Cardiac muscle cell (in vitro differentiated cells and primary cell): ENCODE measurements around the gene ATAD2B. TPM values are rescaled to one million over a fixed set of nuclear protein-coding genes. Genes with fewer than 3 reads are reported as not detected.
"Not testable (repeated sequence)": the region's sequence is repeated elsewhere in the genome, so short reads cannot be mapped to it uniquely, and the experiment has no call there.

Experiments
- DNase-seq, 2 donors: peaks; one replicate each; pipeline versions ENCODE4 v3.0.0 to v3.0.0-alpha.2; 2010 to 2017; ENCODE audit warnings: low read depth in 1 of 2, low spot score in 1 of 2
- H3K27ac ChIP-seq: fragments of 200-600 bp; sonication (generic); 2 replicates; pipeline ENCODE4 v1.5.1; 2016
- H3K27me3 ChIP-seq: fragments of 200-600 bp; sonication (generic); 2 replicates; pipeline ENCODE4 v1.6.0; 2016; ENCODE audit warnings: control low read depth
- H3K36me3 ChIP-seq: fragments of 200-600 bp; sonication (generic); 2 replicates; pipeline ENCODE4 v1.5.1; 2016; ENCODE audit warnings: control low read depth
- H3K4me1 ChIP-seq: fragments of 200-600 bp; sonication (generic); 2 replicates; pipeline ENCODE4 v1.8.1; 2017; ENCODE audit warnings: low read depth, mild to moderate bottlenecking, mixed run types
- H3K4me3 ChIP-seq: fragments of 200-600 bp; sonication (generic); 2 replicates; pipeline ENCODE4 v1.5.1; 2016; ENCODE audit warnings: mild to moderate bottlenecking
- H3K9me3 ChIP-seq: fragments of 200-600 bp; sonication (generic); 2 replicates; pipeline ENCODE4 v1.5.1; 2017; ENCODE audit warnings: low read depth, mild to moderate bottlenecking, control low read depth
- polyA plus RNA-seq: library from polyadenylated mRNA; unstranded; fragments of >200 nt; fragmentation: Nextera tagmentation; extraction: Ambion mirVana; gene quantifications from 2 replicates; pipeline ENCODE4 v1.2.1, GENCODE V29; 2016
- total RNA-seq: library from RNA; depleted of rRNA; stranded (reverse); fragments of >200 nt; gene quantifications from 2 replicates; pipeline ENCODE4 v1.2.3, GENCODE V29; 2016
- TF ChIP-seq, protein P1 (sequence below): IDR thresholded peaks from 2 replicates; pipeline ENCODE4 v1.5.1; 2012; ENCODE audit warnings: low read depth, mild to moderate bottlenecking, low read length

The ATAD2B gene
- total and polyA plus RNA-seq, 2 experiments from 2014 or later: 10.7 to 17.2 TPM

DNA sequence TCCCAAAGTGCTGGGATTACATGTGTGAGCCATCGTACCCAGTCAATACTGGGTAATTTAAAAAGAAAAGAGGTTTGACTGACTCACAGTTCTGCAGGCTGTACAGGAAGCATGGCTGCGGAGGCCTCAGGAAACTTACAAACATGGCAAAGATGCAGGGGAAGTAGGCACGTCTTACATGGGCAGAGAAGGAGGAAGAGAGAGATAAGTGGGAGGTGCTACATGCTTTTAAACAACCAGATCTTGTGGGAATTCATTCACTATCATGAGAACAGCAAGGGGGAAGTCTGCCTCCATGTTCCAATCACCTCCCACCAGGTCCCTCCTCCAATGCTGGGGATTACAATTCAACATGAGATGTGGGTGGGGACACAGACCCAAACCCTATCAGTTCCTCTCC lies 192.5 kb downstream of the ATAD2B start:
- no peak overlapping the region for H3K27ac ChIP-seq
- no peaks in the 10 kb centered on the region for H3K9me3 ChIP-seq
- no peaks in the 10 kb centered on the region for H3K27me3 ChIP-seq
- TF ChIP-seq, protein P1, sequence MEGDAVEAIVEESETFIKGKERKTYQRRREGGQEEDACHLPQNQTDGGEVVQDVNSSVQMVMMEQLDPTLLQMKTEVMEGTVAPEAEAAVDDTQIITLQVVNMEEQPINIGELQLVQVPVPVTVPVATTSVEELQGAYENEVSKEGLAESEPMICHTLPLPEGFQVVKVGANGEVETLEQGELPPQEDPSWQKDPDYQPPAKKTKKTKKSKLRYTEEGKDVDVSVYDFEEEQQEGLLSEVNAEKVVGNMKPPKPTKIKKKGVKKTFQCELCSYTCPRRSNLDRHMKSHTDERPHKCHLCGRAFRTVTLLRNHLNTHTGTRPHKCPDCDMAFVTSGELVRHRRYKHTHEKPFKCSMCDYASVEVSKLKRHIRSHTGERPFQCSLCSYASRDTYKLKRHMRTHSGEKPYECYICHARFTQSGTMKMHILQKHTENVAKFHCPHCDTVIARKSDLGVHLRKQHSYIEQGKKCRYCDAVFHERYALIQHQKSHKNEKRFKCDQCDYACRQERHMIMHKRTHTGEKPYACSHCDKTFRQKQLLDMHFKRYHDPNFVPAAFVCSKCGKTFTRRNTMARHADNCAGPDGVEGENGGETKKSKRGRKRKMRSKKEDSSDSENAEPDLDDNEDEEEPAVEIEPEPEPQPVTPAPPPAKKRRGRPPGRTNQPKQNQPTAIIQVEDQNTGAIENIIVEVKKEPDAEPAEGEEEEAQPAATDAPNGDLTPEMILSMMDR: no peak
- DNase-seq: no peak
- H3K4me3 ChIP-seq: no peak overlapping the region
- no peaks in the 10 kb centered on the region for H3K4me1 ChIP-seq
- H3K36me3 ChIP-seq: no peaks in the 10 kb centered on the region

DNA sequence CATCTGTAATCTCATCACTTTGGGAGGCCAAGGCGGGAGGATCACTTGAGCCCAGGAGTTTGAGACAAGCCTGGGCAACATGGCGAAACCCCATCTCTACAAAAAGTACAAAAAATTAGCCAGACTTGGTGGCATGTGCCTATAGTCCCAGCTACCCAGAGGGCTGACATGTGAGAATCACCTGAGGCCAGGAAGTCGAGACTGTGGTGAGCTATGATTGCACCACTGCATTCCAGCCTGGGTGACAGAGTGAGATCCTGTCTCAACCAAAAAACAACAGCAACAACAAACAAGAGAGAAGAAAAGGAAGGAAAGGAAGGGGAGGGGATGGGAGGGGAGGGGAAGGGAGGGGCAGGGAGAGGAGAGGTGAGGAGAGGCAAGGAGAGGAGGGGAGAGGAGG lies 203.9 kb downstream of the ATAD2B start:
- H3K9me3 ChIP-seq, H3K27me3 ChIP-seq, H3K4me3 ChIP-seq, H3K4me1 ChIP-seq, DNase-seq, H3K27ac ChIP-seq, H3K36me3 ChIP-seq: not testable (repeated sequence)

GRCh38 chr2:23722255-23722654 lies 204.7 kb downstream of the ATAD2B start:
- no peaks in the 10 kb centered on the region for H3K9me3 ChIP-seq
- no peak overlapping the region for H3K4me3 ChIP-seq
- no peaks in the 10 kb centered on the region for H3K27me3 ChIP-seq
- H3K36me3 ChIP-seq: no peaks in the 10 kb centered on the region
- DNase-seq: no peak
- TF ChIP-seq, protein P1: no peak
- no peak overlapping the region for H3K27ac ChIP-seq
- no peaks in the 10 kb centered on the region for H3K4me1 ChIP-seq

- Histone ChIP-seq H3K4me3 (no peak overlapping the region), H3K36me3 (no peaks in the 10 kb centered on the region), H3K27ac (no peak overlapping the region), H3K27me3 (no peaks in the 10 kb centered on the region), H3K9me3 (no peaks in the 10 kb centered on the region), H3K4me1 (no peaks in the 10 kb centered on the region)
- TF ChIP-seq, protein P1: no peak
- DNase-seq: no peak
These were observed 205.5 kb downstream of the ATAD2B start for GRCh38 chr2:23721454-23721826.

DNA sequence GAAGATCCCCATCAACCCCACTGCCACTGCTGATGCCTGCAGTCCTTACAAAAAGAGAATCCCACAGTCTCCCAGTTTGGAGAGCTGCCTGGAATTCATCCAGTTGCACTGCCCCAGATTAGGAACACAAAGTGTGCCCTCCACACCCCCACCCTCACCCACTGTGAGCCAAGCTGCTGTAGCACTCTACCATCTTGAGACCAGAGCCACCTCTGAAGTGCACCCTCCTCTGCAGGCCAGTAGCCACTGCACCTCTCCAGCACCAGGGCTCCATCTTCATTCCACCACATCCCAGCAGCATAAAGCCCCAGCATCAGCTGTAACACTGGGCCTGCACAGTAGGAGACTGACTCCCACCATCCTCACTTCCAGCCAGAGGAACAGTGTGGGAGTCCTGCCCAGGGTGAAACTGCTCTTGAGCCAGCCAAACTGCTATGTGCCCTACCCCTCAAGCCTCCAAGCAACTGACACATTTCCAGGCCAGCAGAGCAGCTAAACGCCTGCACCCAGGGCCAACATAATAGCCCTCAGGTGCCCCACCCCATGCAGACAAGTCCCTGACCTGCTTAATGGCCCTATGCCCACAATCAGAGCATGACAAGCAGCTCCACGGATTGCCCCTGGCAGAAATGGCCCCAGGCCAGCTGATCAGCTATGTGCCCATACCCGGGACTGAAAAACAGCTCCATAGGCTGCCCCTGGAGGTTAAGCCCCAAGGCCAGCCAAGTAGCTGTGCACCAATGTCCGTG lies 206.0 kb downstream of the ATAD2B start:
- no peaks in the 10 kb centered on the region for H3K27me3 ChIP-seq
- TF ChIP-seq, protein P1: no peak
- H3K36me3 ChIP-seq: no peaks in the 10 kb centered on the region
- no peak for DNase-seq
- no peak overlapping the region for H3K27ac ChIP-seq
- no peaks in the 10 kb centered on the region for H3K9me3 ChIP-seq
- no peaks in the 10 kb centered on the region for H3K4me1 ChIP-seq
- H3K4me3 ChIP-seq: no peak overlapping the region

DNA sequence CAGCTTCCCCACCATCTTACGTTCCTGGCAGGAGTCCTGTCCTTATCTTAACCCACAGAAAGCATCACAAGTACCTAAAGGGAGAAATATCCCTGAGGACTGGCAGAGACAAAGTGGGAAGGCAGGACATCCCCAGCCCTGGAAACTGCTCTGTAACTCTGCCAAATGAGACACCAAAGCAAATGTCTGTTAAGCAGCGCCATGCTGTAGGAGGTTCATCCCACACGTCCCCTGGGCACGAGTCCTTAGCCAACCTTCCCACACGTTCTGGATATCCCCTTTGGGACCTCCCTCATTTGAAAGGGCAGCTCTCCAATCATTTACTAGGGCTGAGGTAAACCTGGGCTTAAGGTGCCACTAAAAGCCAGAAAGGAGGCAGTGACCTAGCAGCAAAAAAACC lies 207.2 kb downstream of the ATAD2B start:
- Histone ChIP-seq H3K4me1 (no peaks in the 10 kb centered on the region), H3K27me3 (no peaks in the 10 kb centered on the region), H3K27ac (no peak overlapping the region), H3K36me3 (no peaks in the 10 kb centered on the region), H3K9me3 (no peaks in the 10 kb centered on the region), H3K4me3 (no peak overlapping the region)
- TF ChIP-seq, protein P1: no peak
- no peak for DNase-seq
